Gastrocnemius medialis (tissue), 4 donors: ENCODE data around the gene ARL5C. TPM values are rescaled to one million over a fixed set of nuclear protein-coding genes. Genes with fewer than 3 reads are reported as not detected.
A peak's percentile ranks its signal among the peaks of the same experiment; 100 is the strongest.

ENCODE experiments used
- ATAC-seq, 2 donors: fragments of 150-250 bp; one replicate each; pipeline ENCODE4 v1.9.1; 2016
- DNase-seq, 2 donors: peaks; one replicate each; pipeline ENCODE4 v3.0.0-alpha.2; 2019
- H3K27ac ChIP-seq, 4 donors: fragments of 200-600 bp; sonication (generic); 1 replicate in 1 of 4; 2 replicates in 3 of 4; pipeline ENCODE4 v1.5.1; 2016 to 2018; ENCODE audit warnings: mild to moderate bottlenecking in 2 of 4, moderate library complexity in 1 of 4
- H3K27me3 ChIP-seq, 3 donors: fragments of 200-600 bp; sonication (generic) in 2 of 3; 1 replicate in 1 of 3; 2 replicates in 2 of 3; pipeline versions ENCODE4 v1.5.1 to v1.6.0; 2016 to 2019; ENCODE audit warnings: mild to moderate bottlenecking in 1 of 3, moderate library complexity in 1 of 3
- H3K36me3 ChIP-seq, 2 donors: fragments of 200-600 bp; sonication (generic) in 1 of 2; one replicate each; pipeline ENCODE4 v1.5.1; 2017 to 2018
- H3K4me1 ChIP-seq, 2 donors: fragments of 200-600 bp; sonication (generic) in 1 of 2; one replicate each; pipeline ENCODE4 v1.5.1; 2016 to 2017; ENCODE audit warnings: mild to moderate bottlenecking in 2 of 2
- H3K4me3 ChIP-seq, 4 donors: fragments of 200-600 bp; sonication (generic) in 3 of 4; 1 replicate in 1 of 4; 2 replicates in 3 of 4; pipeline ENCODE4 v1.5.1; 2016 to 2019; ENCODE audit warnings: mild to moderate bottlenecking in 2 of 4
- H3K9me3 ChIP-seq, 3 donors: fragments of 200-600 bp; sonication (generic) in 2 of 3; 1 replicate in 1 of 3; 2 replicates in 2 of 3; pipeline ENCODE4 v1.5.1; 2016 to 2019
- POLR2A ChIP-seq, 2 donors: fragments of 450-650 bp; IDR thresholded peaks; one replicate each; pipeline ENCODE4 v1.6.1; 2017; ENCODE audit warnings: antibody characterized with exemption in 2 of 2, mild to moderate bottlenecking in 2 of 2, moderate library complexity in 2 of 2
- in situ Hi-C, 4 donors: fragments of 200-750 bp; cut with MboI; loops; one replicate each; pipeline versions ENCODE4 v1.15.0 to v1.8.0; 2017; ENCODE audit warnings: low sequenced_read_pairs in 4 of 4
- intact Hi-C: fragments of 100-400 bp; cut with DNase I; formaldehyde crosslinking; loops from one replicate; pipeline ENCODE4 v1.15.1; 2023; ENCODE audit warnings: low total_unique reads
- total RNA-seq, 4 donors: library from RNA; depleted of rRNA; stranded (reverse); fragments of >200 nt; gene quantifications; one replicate each; pipeline versions ENCODE4 v1.1.0 to v1.2.3, GENCODE V29; 2016
- TF ChIP-seq, protein P1 (sequence below), 5 experiments: fragments of 450-650 bp in 3 of 5; fragments of 200-600 bp in 2 of 5; sonication (generic) in 2 of 5; IDR thresholded peaks in 4 of 5; conservative IDR thresholded peaks in 1 of 5; 1 replicate in 4 of 5; 2 replicates in 1 of 5; pipeline ENCODE4 v1.5.1; 2016 to 2019; ENCODE audit warnings: antibody characterized with exemption in 5 of 5, mild to moderate bottlenecking in 3 of 5, moderate library complexity in 3 of 5

ARL5C gene
- total RNA-seq, 4 donors from 2014 or later: 0.20 to 0.22 TPM; not detected in 2

DNA sequence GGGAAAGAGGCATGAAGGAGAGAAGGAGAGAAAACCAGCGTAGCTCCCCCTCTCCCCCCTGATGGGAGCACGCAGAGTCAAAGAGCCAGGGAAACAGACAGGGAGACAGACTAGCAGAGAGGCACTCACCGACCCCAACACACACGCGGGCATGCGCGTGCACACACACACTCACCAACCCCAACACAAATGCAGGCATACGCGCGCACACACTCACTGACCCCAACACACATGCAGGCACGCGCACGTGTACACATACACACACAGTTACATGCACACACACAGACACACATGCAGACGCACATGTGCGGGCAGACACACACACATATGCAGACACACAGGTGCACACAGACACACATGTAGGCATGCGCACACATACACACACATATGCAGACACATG is 26.9 kb upstream of the ARL5C start:
- Histone ChIP-seq H3K4me3 (peak overlapping the region; percentile 50 to 62 (median 55)), H3K27me3 (no peaks in the 10 kb centered on the region), H3K9me3 (no peaks in the 10 kb centered on the region), H3K4me1 (peaks cover 58 to 68% of the 10 kb centered on the region in 2 donors), H3K27ac (peak overlapping the region; percentile 87 to 99 (median 94)), H3K36me3 (peaks cover 0 to 25% of the 10 kb centered on the region in 2 donors)
- intact Hi-C loops (loop anchor here (10.0 kb wide), 2 partner anchors 472 to 1152 kb away; partner anchors contain the start of genes PNMT and TCAP), in situ Hi-C loops (no loop called here)
- no peak for TF ChIP-seq POLR2A (IDR thresholded peaks at IDR 0.05)
- TF ChIP-seq, protein P1, sequence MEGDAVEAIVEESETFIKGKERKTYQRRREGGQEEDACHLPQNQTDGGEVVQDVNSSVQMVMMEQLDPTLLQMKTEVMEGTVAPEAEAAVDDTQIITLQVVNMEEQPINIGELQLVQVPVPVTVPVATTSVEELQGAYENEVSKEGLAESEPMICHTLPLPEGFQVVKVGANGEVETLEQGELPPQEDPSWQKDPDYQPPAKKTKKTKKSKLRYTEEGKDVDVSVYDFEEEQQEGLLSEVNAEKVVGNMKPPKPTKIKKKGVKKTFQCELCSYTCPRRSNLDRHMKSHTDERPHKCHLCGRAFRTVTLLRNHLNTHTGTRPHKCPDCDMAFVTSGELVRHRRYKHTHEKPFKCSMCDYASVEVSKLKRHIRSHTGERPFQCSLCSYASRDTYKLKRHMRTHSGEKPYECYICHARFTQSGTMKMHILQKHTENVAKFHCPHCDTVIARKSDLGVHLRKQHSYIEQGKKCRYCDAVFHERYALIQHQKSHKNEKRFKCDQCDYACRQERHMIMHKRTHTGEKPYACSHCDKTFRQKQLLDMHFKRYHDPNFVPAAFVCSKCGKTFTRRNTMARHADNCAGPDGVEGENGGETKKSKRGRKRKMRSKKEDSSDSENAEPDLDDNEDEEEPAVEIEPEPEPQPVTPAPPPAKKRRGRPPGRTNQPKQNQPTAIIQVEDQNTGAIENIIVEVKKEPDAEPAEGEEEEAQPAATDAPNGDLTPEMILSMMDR (IDR thresholded peaks at IDR 0.05 in 4 of 5, conservative IDR thresholded peaks at IDR 0.05 in 1 of 5): no peak
- ATAC-seq: no peak
- DNase-seq: peak in 1 of 2 donors; percentile 54

DNA sequence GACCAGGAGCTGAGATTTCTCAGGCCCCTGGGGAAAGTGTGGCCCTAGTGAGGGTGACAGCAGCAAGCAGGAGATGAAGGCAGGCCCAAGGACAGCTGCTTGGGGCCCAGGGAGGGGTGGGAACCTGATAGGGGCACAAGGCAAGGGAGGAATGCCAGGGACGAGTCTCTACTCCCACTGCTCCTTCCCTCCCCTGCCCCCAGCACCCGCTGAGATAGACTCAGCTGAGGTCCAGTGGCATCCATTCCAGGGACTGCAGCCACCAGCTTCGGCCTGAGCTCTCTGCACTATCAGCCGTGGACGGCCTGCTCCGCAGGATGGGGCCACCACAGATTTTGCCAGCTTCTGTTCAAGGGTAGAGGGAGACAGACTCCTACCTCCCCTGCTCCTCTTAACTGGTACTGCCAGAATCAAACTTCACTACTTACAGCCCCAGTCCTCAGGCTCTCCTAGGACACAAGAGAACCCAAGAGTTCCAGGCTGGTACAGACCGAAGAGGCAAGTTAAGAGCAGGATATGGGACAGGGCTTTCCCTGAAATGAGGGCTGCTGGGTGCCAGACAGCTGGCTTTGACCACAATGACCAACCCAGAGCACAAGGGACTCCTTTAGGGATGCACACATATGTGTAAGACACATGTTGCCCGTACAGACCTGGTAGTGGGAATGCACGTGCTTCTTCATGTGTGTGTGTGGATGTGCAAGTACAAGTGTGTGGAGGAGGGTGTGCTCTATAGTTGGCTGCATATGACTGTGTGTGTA is 26.0 kb upstream of the ARL5C start:
- Histone ChIP-seq H3K9me3 (no peaks in the 10 kb centered on the region), H3K4me3 (peak overlapping the region; percentile 48 to 62 (median 54)), H3K36me3 (peaks cover 0 to 35% of the 10 kb centered on the region in 2 donors), H3K27ac (peak overlapping the region; percentile 87 to 99 (median 94)), H3K27me3 (no peaks in the 10 kb centered on the region), H3K4me1 (peaks cover 60 to 72% of the 10 kb centered on the region in 2 donors)
- peak; percentile 38 to 45 for TF ChIP-seq POLR2A (IDR thresholded peaks at IDR 0.05)
- TF ChIP-seq, protein P1 (IDR thresholded peaks at IDR 0.05 in 4 of 5, conservative IDR thresholded peaks at IDR 0.05 in 1 of 5): no peak
- intact Hi-C loops (loop anchor here (10.0 kb wide), 2 partner anchors 473 to 1153 kb away; partner anchors contain the start of genes PNMT and TCAP), in situ Hi-C loops (no loop called here)
- ATAC-seq (peak; percentile 53 to 54), DNase-seq (peak; percentile 85 to 95)

DNA sequence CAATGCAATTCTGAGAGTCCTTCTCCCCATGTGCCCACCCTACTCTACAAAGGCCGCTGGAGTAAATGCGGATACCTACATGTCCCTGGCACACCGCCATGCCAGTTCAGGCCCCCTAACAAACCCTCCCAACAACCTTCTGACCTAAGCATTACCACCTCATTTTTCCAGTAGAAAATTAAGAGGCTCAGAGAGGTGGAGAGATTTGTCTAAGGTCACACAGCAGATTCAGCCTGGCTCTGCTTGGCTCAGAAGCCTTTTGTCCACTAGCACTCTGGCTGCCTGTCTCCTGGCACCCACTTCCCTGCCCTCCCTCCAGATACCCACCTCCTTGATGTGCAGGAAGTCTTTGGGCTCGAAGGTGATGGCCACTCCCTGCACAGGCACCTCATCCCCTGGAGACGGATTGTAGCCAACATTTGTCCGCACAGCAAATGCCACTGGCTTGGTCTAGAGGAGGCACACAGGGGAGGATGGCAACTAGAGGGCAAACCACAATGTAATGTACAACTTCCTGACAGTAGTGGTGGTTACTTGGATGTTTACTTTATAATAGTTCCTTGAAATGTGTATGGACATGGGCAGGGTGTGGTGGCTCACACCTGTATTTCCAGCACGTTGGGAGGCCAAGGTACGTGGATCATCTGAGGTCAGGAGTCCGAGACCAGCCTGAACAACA is 21.3 kb upstream of the ARL5C start:
- peaks cover 0 to 81% of the 10 kb centered on the region in 2 donors for H3K36me3 ChIP-seq
- in situ Hi-C loops (no loop called here), intact Hi-C loops (no loop called here)
- TF ChIP-seq, protein P1 (IDR thresholded peaks at IDR 0.05 in 4 of 5, conservative IDR thresholded peaks at IDR 0.05 in 1 of 5): no peak
- TF ChIP-seq POLR2A (IDR thresholded peaks at IDR 0.05): no peak
- no peaks in the 10 kb centered on the region for H3K9me3 ChIP-seq
- no peak overlapping the region for H3K4me3 ChIP-seq
- no peak for ATAC-seq
- DNase-seq: no peak
- no peaks in the 10 kb centered on the region for H3K27me3 ChIP-seq
- peaks cover 28 to 32% of the 10 kb centered on the region in 2 donors for H3K4me1 ChIP-seq
- H3K27ac ChIP-seq: peak overlapping the region; percentile 42 to 96 (median 72)

DNA sequence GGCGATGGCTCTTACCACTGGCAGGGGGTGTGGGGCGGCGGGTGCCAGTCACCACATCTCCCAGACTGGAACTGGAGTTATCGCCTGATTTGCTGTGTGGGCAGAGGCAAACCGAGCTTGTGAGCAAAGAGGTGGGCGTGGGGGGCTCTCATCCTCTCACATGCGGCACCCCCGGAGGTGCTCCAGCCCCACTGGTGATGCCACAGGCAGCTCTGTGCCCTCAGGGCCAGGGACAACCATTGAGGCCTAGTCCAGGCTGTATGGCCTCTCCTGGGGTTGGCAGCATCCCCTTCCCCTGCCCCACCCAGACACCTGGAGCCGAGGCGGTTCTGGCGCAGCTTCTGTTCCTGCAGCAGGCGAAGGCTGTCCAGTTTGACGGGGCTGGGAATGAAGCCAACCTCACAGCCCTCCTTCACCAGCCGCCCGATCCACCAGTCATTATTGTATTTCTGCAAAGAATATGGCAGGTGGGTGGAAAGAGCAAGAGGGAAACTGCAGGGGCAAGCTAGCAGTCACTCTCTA is 20.6 kb upstream of the ARL5C start:
- TF ChIP-seq, protein P1 (IDR thresholded peaks at IDR 0.05 in 4 of 5, conservative IDR thresholded peaks at IDR 0.05 in 1 of 5): no peak
- TF ChIP-seq POLR2A (IDR thresholded peaks at IDR 0.05): no peak
- no peak overlapping the region for H3K4me3 ChIP-seq
- H3K27me3 ChIP-seq: no peaks in the 10 kb centered on the region
- H3K27ac ChIP-seq: peak overlapping the region in 3 of 4 donors; percentile 42 to 96 (median 87)
- in situ Hi-C loops (no loop called here), intact Hi-C loops (no loop called here)
- DNase-seq: no peak
- H3K9me3 ChIP-seq: no peaks in the 10 kb centered on the region
- H3K4me1 ChIP-seq: peaks cover 22 to 25% of the 10 kb centered on the region in 2 donors
- ATAC-seq: no peak
- peaks cover 0 to 87% of the 10 kb centered on the region in 2 donors for H3K36me3 ChIP-seq
